WTC11 (cell line): ENCODE measurements around the gene ANO9. TPM values are rescaled to one million over a fixed set of nuclear protein-coding genes. Genes with fewer than 3 reads are reported as not detected.

Source experiments
- ATAC-seq: fragments of 200-7000 bp; cut with Tn5 transposase; 2 replicates; pipeline ENCODE4 v1.10.0; 2021; ENCODE audit warnings: mild to moderate bottlenecking, moderate library complexity
- CTCF ChIA-PET: fragments of 300-600 bp; sonication (Branson Sonifier 250); formaldehyde crosslinking; loops from one replicate; lab custom pipeline; 2021; ENCODE audit warnings: antibody characterized with exemption; lab: Charles Lee
- POLR2A ChIA-PET: fragments of 350-600 bp; sonication (Branson Sonifier 250); formaldehyde crosslinking; loops from one replicate; lab custom pipeline; 2021; ENCODE audit warnings: antibody characterized with exemption; lab: Charles Lee
- DNase-seq: peaks from one replicate; pipeline ENCODE4 v3.0.0; 2021; ENCODE audit warnings: low spot score
- H3K27ac Mint-ChIP-seq: 2 replicates; pipeline ENCODE4 v1.8.0; 2021; ENCODE audit warnings: mixed read lengths
- H3K27me3 Mint-ChIP-seq: 2 replicates; pipeline ENCODE4 v1.8.0; 2021; ENCODE audit warnings: low read depth, mild to moderate bottlenecking, moderate library complexity, mixed read lengths
- H3K36me3 Mint-ChIP-seq: 2 replicates; pipeline ENCODE4 v1.8.0; 2021; ENCODE audit warnings: mixed read lengths
- H3K4me1 Mint-ChIP-seq: 2 replicates; pipeline ENCODE4 v1.8.0; 2022; ENCODE audit warnings: mixed read lengths
- H3K4me3 Mint-ChIP-seq: 2 replicates; pipeline ENCODE4 v1.8.0; 2021; ENCODE audit warnings: mild to moderate bottlenecking, moderate library complexity, mixed read lengths
- H3K9me3 Mint-ChIP-seq: 2 replicates; pipeline ENCODE4 v1.8.0; 2021; ENCODE audit warnings: mixed read lengths
- ATF1 ChIP-seq: sonication (generic); formaldehyde crosslinking; IDR thresholded peaks from 2 replicates; pipeline ENCODE4 v1.8.1; 2023; ENCODE audit warnings: mild to moderate bottlenecking, moderate library complexity, missing genetic modification reagents
- ATF2 ChIP-seq: sonication (generic); formaldehyde crosslinking; IDR thresholded peaks from 2 replicates; pipeline ENCODE4 v1.8.1; 2022; ENCODE audit warnings: low read depth, missing genetic modification reagents, borderline replicate concordance
- CBFB ChIP-seq: sonication (generic); formaldehyde crosslinking; IDR thresholded peaks from 2 replicates; pipeline ENCODE4 v1.8.1; 2022; ENCODE audit warnings: mild to moderate bottlenecking, low read depth, missing genetic modification reagents
- ETV6 ChIP-seq: sonication (generic); formaldehyde crosslinking; IDR thresholded peaks from 2 replicates; pipeline ENCODE4 v1.8.1; 2022; ENCODE audit warnings: mild to moderate bottlenecking, missing genetic modification reagents
- FOXP1 ChIP-seq: sonication (generic); formaldehyde crosslinking; IDR thresholded peaks from 2 replicates; pipeline ENCODE4 v1.8.0; 2022; ENCODE audit warnings: missing genetic modification reagents, mild to moderate bottlenecking, moderate library complexity, borderline replicate concordance
- GRHL2 ChIP-seq: fragments of 250-450 bp; sonication (Bioruptor Pico); IDR thresholded peaks from 2 replicates; pipeline ENCODE4 v1.8.0; 2022; ENCODE audit warnings: mild to moderate bottlenecking, moderate library complexity; ENCODE audit not compliant: insufficient replicate concordance, severe bottlenecking
- NFE2L1 ChIP-seq: sonication (generic); formaldehyde crosslinking; IDR thresholded peaks from 2 replicates; pipeline ENCODE4 v1.8.1; 2023; ENCODE audit warnings: missing genetic modification reagents
- RORB ChIP-seq: fragments of 250-450 bp; sonication (Bioruptor Pico); IDR thresholded peaks from 2 replicates; pipeline ENCODE4 v1.9.0; 2021; ENCODE audit warnings: mild to moderate bottlenecking
- SMAD3 ChIP-seq: sonication (generic); formaldehyde crosslinking; IDR thresholded peaks from 2 replicates; pipeline ENCODE4 v1.8.0; 2022; ENCODE audit warnings: missing genetic modification reagents, mild to moderate bottlenecking, borderline replicate concordance
- SMAD4 ChIP-seq: sonication (generic); formaldehyde crosslinking; IDR thresholded peaks from 2 replicates; pipeline ENCODE4 v1.8.0; 2022; ENCODE audit warnings: mild to moderate bottlenecking, missing genetic modification reagents
- STAT6 ChIP-seq: sonication (generic); formaldehyde crosslinking; conservative IDR thresholded peaks from 2 replicates; pipeline ENCODE4 v1.8.1; 2023; ENCODE audit warnings: mild to moderate bottlenecking, low read depth, missing genetic modification reagents, moderate library complexity
- USF2 ChIP-seq: sonication (generic); formaldehyde crosslinking; IDR thresholded peaks from 2 replicates; pipeline ENCODE4 v1.8.1; 2023; ENCODE audit warnings: mild to moderate bottlenecking, missing genetic modification reagents, moderate library complexity
- ZNF121 ChIP-seq: sonication (generic); formaldehyde crosslinking; IDR thresholded peaks from 2 replicates; pipeline ENCODE4 v1.8.0; 2023; ENCODE audit warnings: missing genetic modification reagents
- ZNF232 ChIP-seq: sonication (generic); formaldehyde crosslinking; IDR thresholded peaks from 2 replicates; pipeline ENCODE4 v1.8.0; 2022; ENCODE audit warnings: mild to moderate bottlenecking, missing genetic modification reagents
- ZNF281 ChIP-seq: sonication (generic); formaldehyde crosslinking; IDR thresholded peaks from 2 replicates; pipeline ENCODE4 v1.8.0; 2023; ENCODE audit warnings: mild to moderate bottlenecking, missing genetic modification reagents
- ZNF317 ChIP-seq: sonication (generic); formaldehyde crosslinking; IDR thresholded peaks from 2 replicates; pipeline ENCODE4 v1.8.1; 2023; ENCODE audit warnings: low read depth, mild to moderate bottlenecking, moderate library complexity, missing genetic modification reagents, borderline replicate concordance
- total RNA-seq: library from RNA; stranded (reverse); gene quantifications from 3 replicates; pipeline ENCODE4 v1.2.3, GENCODE V29; 2021
- TF ChIP-seq, protein P1 (sequence below): sonication (generic); formaldehyde crosslinking; IDR thresholded peaks from 2 replicates; pipeline ENCODE4 v1.8.1; 2022; ENCODE audit warnings: mild to moderate bottlenecking, moderate library complexity, missing genetic modification reagents
- TF ChIP-seq, protein P2 (sequence below): fragments of 250-450 bp; sonication (Bioruptor Pico); IDR thresholded peaks from 2 replicates; pipeline ENCODE4 v1.9.0; 2021; ENCODE audit warnings: mild to moderate bottlenecking, borderline replicate concordance
- TF ChIP-seq, protein P3 (sequence below): fragments of 250-450 bp; sonication (Bioruptor Pico); IDR thresholded peaks from 2 replicates; pipeline ENCODE4 v1.9.0; 2021; ENCODE audit warnings: mild to moderate bottlenecking
- TF ChIP-seq, protein P4 (sequence below): sonication (generic); formaldehyde crosslinking; IDR thresholded peaks from 2 replicates; pipeline ENCODE4 v1.8.0; 2022; ENCODE audit warnings: mild to moderate bottlenecking, missing genetic modification reagents
- TF ChIP-seq, protein P5 (sequence below): sonication (generic); formaldehyde crosslinking; conservative IDR thresholded peaks from 2 replicates; pipeline ENCODE4 v1.8.1; 2022; ENCODE audit warnings: mild to moderate bottlenecking, missing genetic modification reagents

The ANO9 gene
- total RNA-seq, 1 experiment from 2014 or later: 13.2 TPM

- Mint-ChIP-seq H3K9me3 (no peaks in the 10 kb centered on the region), H3K36me3 (no peaks in the 10 kb centered on the region), H3K4me3 (peak overlapping the region; percentile 74), H3K27ac (no peak overlapping the region), H3K4me1 (peaks cover 23% of the 10 kb centered on the region), H3K27me3 (peaks cover 10% of the 10 kb centered on the region)
- peak; percentile 88 for DNase-seq
- peak; percentile 84 for ATAC-seq
- POLR2A ChIA-PET: interaction anchor here (0.6 to 2.4 kb wide), 8 partner anchors 9 to 119 kb away, joined by 3 to 12 read pairs (median 4); partner anchors contain the start of genes IFITM5 and PKP3
- CTCF ChIA-PET: interaction anchor here (0.6 to 3.9 kb wide), 10 partner anchors 10 to 167 kb away, joined by 3 to 35 read pairs (median 4); partner anchors contain the start of gene PKP3
- TF ChIP-seq, protein P1, sequence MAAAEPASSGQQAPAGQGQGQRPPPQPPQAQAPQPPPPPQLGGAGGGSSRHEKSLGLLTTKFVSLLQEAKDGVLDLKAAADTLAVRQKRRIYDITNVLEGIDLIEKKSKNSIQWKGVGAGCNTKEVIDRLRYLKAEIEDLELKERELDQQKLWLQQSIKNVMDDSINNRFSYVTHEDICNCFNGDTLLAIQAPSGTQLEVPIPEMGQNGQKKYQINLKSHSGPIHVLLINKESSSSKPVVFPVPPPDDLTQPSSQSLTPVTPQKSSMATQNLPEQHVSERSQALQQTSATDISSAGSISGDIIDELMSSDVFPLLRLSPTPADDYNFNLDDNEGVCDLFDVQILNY (CRISPR knock-in tag): peak; percentile 74
- TF ChIP-seq ZNF281 (CRISPR knock-in tag): peak; percentile 64; the same call in 1 of the 2 replicates
- TF ChIP-seq USF2 (CRISPR knock-in tag): no peak
- TF ChIP-seq ATF1 (CRISPR knock-in tag): no peak
- no peak for TF ChIP-seq NFE2L1 (CRISPR knock-in tag)
- TF ChIP-seq, protein P2, sequence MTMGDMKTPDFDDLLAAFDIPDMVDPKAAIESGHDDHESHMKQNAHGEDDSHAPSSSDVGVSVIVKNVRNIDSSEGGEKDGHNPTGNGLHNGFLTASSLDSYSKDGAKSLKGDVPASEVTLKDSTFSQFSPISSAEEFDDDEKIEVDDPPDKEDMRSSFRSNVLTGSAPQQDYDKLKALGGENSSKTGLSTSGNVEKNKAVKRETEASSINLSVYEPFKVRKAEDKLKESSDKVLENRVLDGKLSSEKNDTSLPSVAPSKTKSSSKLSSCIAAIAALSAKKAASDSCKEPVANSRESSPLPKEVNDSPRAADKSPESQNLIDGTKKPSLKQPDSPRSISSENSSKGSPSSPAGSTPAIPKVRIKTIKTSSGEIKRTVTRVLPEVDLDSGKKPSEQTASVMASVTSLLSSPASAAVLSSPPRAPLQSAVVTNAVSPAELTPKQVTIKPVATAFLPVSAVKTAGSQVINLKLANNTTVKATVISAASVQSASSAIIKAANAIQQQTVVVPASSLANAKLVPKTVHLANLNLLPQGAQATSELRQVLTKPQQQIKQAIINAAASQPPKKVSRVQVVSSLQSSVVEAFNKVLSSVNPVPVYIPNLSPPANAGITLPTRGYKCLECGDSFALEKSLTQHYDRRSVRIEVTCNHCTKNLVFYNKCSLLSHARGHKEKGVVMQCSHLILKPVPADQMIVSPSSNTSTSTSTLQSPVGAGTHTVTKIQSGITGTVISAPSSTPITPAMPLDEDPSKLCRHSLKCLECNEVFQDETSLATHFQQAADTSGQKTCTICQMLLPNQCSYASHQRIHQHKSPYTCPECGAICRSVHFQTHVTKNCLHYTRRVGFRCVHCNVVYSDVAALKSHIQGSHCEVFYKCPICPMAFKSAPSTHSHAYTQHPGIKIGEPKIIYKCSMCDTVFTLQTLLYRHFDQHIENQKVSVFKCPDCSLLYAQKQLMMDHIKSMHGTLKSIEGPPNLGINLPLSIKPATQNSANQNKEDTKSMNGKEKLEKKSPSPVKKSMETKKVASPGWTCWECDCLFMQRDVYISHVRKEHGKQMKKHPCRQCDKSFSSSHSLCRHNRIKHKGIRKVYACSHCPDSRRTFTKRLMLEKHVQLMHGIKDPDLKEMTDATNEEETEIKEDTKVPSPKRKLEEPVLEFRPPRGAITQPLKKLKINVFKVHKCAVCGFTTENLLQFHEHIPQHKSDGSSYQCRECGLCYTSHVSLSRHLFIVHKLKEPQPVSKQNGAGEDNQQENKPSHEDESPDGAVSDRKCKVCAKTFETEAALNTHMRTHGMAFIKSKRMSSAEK (CRISPR knock-in tag): no peak
- TF ChIP-seq ZNF317 (CRISPR knock-in tag): no peak
- TF ChIP-seq, protein P3, sequence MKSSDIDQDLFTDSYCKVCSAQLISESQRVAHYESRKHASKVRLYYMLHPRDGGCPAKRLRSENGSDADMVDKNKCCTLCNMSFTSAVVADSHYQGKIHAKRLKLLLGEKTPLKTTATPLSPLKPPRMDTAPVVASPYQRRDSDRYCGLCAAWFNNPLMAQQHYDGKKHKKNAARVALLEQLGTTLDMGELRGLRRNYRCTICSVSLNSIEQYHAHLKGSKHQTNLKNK (CRISPR knock-in tag): no peak
- TF ChIP-seq ETV6: peak; percentile 75; the same call in 1 of the 2 replicates
- no peak for TF ChIP-seq SMAD4 (CRISPR knock-in tag)
- TF ChIP-seq SMAD3 (CRISPR knock-in tag): no peak
- no peak for TF ChIP-seq FOXP1 (CRISPR knock-in tag)
- no peak for TF ChIP-seq ZNF232
- no peak for TF ChIP-seq GRHL2
- no peak for TF ChIP-seq ZNF121 (CRISPR knock-in tag)
- TF ChIP-seq RORB (CRISPR knock-in tag): no peak
- TF ChIP-seq, protein P4, sequence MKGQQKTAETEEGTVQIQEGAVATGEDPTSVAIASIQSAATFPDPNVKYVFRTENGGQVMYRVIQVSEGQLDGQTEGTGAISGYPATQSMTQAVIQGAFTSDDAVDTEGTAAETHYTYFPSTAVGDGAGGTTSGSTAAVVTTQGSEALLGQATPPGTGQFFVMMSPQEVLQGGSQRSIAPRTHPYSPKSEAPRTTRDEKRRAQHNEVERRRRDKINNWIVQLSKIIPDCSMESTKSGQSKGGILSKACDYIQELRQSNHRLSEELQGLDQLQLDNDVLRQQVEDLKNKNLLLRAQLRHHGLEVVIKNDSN (CRISPR knock-in tag): no peak
- TF ChIP-seq ATF2 (CRISPR knock-in tag): no peak
- peak; percentile 53; the same call in 1 of the 2 replicates for TF ChIP-seq CBFB (CRISPR knock-in tag)
- TF ChIP-seq STAT6 (CRISPR knock-in tag): peak; percentile 16; the same call in 1 of the 2 replicates
- TF ChIP-seq, protein P5, sequence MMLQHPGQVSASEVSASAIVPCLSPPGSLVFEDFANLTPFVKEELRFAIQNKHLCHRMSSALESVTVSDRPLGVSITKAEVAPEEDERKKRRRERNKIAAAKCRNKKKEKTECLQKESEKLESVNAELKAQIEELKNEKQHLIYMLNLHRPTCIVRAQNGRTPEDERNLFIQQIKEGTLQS (CRISPR knock-in tag): no peak
These were observed 24.8 kb downstream of the ANO9 start for GRCh38 chr11:416757-417621.
